ENCODE results near the gene AOPEP.

Gene AOPEP

DNA sequence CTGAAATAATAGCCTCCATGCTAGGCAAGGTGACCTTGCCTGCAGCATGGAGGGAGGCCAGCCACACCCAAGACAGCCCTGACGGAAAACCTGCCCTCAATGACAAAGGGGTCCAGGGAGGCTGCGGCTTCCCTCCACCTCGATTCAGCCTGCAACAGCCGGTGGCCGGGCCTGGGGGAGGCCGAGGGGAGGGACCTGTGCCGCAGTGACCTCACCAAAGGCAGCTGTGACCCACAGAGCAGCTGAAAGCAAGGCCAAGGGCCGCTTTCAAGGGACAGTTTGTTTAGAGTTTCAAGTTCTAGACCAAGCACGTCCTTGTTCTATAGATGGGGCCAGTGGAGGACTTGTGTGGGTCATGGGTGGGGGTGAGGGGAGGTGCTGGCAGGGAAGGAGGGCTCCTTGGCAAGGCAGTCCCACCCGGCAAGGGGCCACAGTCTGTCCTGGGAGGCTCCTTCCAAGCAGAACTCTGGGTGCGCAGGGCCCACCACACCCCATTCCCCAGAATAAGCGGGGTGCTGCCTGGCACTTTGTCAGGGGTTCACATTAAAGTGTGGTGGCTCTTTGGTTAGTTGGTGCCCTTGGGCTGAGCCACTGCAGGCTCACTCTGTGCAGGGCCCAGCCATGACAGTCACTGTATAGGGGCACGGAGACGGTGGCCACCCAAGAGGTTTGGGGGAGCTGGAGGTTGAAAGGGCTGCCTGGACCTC is 364.5 kb downstream of the AOPEP start:
- DNase-seq = peak in 1 of 2 donors; percentile 68
- H3K4me1 ChIP-seq = peaks cover 7 to 100% (median 67%) of the 10 kb centered on the region in 4 donors

GRCh38 chr9:95091601-95092261 is 365.2 kb downstream of the AOPEP start:
- H3K4me1 ChIP-seq = peaks cover 7 to 99% (median 65%) of the 10 kb centered on the region in 4 donors
- no peaks in the 10 kb centered on the region for H3K9me3 ChIP-seq
- TF ChIP-seq, protein P1, sequence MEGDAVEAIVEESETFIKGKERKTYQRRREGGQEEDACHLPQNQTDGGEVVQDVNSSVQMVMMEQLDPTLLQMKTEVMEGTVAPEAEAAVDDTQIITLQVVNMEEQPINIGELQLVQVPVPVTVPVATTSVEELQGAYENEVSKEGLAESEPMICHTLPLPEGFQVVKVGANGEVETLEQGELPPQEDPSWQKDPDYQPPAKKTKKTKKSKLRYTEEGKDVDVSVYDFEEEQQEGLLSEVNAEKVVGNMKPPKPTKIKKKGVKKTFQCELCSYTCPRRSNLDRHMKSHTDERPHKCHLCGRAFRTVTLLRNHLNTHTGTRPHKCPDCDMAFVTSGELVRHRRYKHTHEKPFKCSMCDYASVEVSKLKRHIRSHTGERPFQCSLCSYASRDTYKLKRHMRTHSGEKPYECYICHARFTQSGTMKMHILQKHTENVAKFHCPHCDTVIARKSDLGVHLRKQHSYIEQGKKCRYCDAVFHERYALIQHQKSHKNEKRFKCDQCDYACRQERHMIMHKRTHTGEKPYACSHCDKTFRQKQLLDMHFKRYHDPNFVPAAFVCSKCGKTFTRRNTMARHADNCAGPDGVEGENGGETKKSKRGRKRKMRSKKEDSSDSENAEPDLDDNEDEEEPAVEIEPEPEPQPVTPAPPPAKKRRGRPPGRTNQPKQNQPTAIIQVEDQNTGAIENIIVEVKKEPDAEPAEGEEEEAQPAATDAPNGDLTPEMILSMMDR (IDR thresholded peaks at IDR 0.05) = no peak
- H3K27me3 ChIP-seq = no peaks in the 10 kb centered on the region
- no peak overlapping the region for H3K4me3 ChIP-seq
- DNase-seq = peak in 1 of 2 donors; percentile 71
- H3K36me3 ChIP-seq = peaks cover 10 to 12% (median 10%) of the 10 kb centered on the region in 3 donors
- H3K27ac ChIP-seq = peak overlapping the region; percentile 85 to 93
- intact Hi-C loops (cut with DNase I; ENCODE audit: low total_unique reads) = no loop called here

More for the DNA sequence above, 364.5 kb downstream of the AOPEP start:
- Histone ChIP-seq H3K4me3 (no peak overlapping the region), H3K9me3 (no peaks in the 10 kb centered on the region), H3K27ac (peak overlapping the region; percentile 85 to 93), H3K27me3 (no peaks in the 10 kb centered on the region), H3K36me3 (peaks cover 14 to 18% (median 17%) of the 10 kb centered on the region in 3 donors)
- intact Hi-C loops (cut with DNase I; ENCODE audit: low total_unique reads) = no loop called here
- TF ChIP-seq, protein P1 (IDR thresholded peaks at IDR 0.05) = no peak

DNA sequence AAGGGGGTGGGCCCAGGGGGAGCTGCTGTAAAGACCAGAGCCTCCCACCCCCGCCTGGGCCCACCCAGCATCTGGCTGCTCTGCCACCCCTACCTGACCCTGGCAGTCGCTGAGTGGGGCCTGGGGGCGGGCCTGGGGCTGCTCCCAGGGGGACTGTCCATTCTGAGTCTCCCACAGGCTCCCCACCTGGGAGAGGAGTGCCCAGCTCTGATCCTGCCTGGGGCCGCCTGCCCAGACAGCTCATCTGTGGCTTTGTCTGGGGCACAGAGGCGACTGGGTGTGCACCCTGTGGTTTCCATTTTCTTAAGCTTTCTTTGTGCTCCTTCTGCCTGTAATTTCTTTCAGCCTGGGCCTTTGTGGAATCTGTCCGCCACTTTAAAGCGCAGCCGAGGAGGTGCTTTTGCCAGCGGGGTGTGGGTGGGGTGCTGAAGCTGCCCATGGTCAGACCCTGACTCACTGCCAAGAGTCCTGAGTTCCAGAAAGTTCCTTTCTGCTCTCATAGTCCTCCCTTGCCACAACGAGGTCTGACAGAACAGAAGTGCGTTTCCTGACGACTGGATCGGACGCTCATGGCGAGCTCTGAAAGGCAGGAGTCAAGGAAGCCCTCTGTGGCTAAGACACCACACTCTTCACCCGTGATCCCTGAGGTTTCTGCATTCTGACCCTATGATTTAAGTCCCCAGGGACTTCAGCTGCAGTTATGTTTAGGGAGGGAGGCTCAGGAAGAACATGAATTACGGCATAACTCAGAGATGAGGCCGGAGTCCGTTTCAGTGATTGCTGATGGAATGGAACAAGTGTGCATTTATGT is 366.0 kb downstream of the AOPEP start:
- intact Hi-C loops (cut with DNase I; ENCODE audit: low total_unique reads) = no loop called here
- peak overlapping the region in 1 of 2 donors; percentile 13 for H3K4me3 ChIP-seq

DNA sequence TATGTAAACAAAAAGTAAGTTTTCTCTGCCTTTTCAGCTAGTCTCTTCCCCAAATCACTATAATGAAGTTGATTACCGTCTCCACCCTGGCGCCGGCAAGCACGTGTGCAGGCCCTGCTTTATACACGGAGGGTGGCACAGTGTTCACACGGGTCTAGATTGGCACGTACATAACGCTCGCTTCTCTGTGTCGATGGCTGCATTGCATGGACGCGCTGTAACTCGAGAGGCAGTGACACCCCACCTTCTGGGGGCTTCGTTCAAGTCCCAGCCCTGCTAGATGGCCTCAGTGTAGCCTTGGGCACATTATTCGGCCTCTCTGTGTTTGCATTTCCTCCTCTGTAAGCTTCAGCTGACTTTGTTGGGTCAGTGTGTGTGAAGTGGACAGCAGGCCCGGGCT is 367.1 kb downstream of the AOPEP start:
- H3K4me3 ChIP-seq = no peak overlapping the region
- no peaks in the 10 kb centered on the region for H3K27me3 ChIP-seq
- peaks cover 5 to 13% (median 12%) of the 10 kb centered on the region in 3 donors for H3K36me3 ChIP-seq
- TF ChIP-seq, protein P1 (IDR thresholded peaks at IDR 0.05) = no peak
- DNase-seq = no peak
- no peaks in the 10 kb centered on the region for H3K9me3 ChIP-seq
- H3K27ac ChIP-seq = peak overlapping the region; percentile 85 to 93
- intact Hi-C loops (cut with DNase I; ENCODE audit: low total_unique reads) = no loop called here
- H3K4me1 ChIP-seq = peaks cover 7 to 97% (median 60%) of the 10 kb centered on the region in 4 donors

More for the DNA sequence above, 366.0 kb downstream of the AOPEP start:
- peak in 1 of 2 donors; percentile 85 for DNase-seq
- H3K27ac ChIP-seq = peak overlapping the region; percentile 85 to 93
- peaks cover 5 to 12% (median 12%) of the 10 kb centered on the region in 3 donors for H3K36me3 ChIP-seq
- H3K9me3 ChIP-seq = no peaks in the 10 kb centered on the region
- peaks cover 7 to 98% (median 64%) of the 10 kb centered on the region in 4 donors for H3K4me1 ChIP-seq
- no peaks in the 10 kb centered on the region for H3K27me3 ChIP-seq
- TF ChIP-seq, protein P1 (IDR thresholded peaks at IDR 0.05) = no peak

DNA sequence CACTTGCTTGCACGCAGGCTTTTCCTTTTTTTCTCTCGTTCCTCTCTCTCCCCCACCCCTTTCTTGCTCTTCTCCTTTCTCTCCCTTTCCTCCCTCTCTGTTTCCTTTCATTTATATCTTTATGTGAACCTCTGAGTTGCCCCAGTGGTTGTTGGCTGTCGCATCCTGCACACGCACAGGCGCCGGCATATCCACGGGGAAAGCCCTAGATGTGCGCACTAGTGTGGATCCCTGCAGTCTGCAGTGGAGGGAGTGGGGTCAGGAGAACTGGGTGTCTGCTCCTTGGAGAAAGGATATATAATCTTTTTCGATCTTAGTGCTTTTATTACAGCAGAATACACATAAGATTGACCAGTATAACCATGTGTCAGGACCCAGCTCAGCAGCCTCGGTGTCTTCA is 367.5 kb downstream of the AOPEP start:
- peaks cover 5 to 13% (median 12%) of the 10 kb centered on the region in 3 donors for H3K36me3 ChIP-seq
- H3K27ac ChIP-seq = peak overlapping the region; percentile 53 to 93
- H3K4me1 ChIP-seq = peaks cover 7 to 97% (median 56%) of the 10 kb centered on the region in 4 donors
- H3K9me3 ChIP-seq = no peaks in the 10 kb centered on the region
- DNase-seq = no peak
- H3K4me3 ChIP-seq = no peak overlapping the region
- TF ChIP-seq, protein P1 (IDR thresholded peaks at IDR 0.05) = no peak
- no peaks in the 10 kb centered on the region for H3K27me3 ChIP-seq
- intact Hi-C loops (cut with DNase I; ENCODE audit: low total_unique reads) = no loop called here

Data from tibial artery (tissue), 4 donors.